NCI-H128 (cell line): ENCODE data around the gene GRM8.

Experiments
- DNase-seq: peaks from one replicate; lab custom pipeline; 2025; ENCODE audit not compliant: unreplicated experiment; lab: John Stamatoyannopoulos, UW

The GRM8 gene

DNA sequence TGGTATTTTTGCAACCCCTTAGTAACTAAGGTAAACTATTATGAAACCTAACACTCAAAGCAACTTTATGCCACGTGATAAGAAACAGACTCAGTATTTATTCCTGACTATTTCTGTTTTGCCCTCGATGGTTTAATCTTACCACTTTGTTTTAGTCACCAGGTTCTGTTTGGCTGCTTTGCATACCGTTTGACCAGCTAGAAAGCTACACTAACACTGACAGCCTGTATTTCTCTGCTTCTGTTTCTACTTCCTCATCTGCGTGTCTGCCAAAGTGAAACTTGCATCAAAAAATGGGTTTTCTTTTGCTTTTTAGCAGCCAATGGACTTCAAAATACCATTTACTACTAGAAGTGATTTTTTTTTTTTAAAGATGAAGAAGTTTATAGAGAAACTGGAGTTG is 802.5 kb downstream of the GRM8 start:
- no peak for DNase-seq

DNA sequence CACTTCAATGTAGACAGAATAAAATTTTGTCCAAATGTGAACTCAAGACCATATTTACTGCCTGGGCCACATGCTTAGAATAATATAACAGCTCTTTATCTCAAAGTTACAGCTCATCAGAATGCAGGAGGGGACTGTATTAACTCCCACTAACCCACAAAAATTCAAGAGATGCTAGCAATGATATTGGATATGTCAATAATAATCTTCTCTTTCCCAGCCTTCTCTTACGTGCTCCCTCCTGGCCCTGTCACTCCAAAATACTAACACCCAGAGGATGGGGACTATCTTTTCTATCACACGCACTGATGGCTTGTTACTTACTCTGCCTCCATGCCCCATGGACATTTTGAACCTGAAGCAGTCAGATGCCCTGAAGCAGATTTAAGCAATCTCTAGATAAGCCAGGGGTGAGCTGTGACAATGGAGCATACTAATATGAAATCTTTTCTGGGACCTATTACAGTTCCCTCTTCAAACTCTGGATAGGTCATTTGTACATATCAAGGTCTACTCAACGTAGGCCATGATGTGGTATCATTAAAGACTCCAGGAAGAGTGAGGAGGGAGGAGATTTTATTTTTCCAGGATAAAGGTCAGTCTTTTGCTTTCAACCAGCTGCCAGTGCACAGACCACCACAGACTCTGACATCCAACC is 803.0 kb downstream of the GRM8 start:
- no peak for DNase-seq

GRCh38 chr7:126447984-126448383 is 804.8 kb downstream of the GRM8 start:
- DNase-seq: no peak

GRCh38 chr7:126445991-126446390 is 806.8 kb downstream of the GRM8 start:
- DNase-seq: no peak

GRCh38 chr7:126443951-126444350 is 808.8 kb downstream of the GRM8 start:
- DNase-seq: no peak

DNA sequence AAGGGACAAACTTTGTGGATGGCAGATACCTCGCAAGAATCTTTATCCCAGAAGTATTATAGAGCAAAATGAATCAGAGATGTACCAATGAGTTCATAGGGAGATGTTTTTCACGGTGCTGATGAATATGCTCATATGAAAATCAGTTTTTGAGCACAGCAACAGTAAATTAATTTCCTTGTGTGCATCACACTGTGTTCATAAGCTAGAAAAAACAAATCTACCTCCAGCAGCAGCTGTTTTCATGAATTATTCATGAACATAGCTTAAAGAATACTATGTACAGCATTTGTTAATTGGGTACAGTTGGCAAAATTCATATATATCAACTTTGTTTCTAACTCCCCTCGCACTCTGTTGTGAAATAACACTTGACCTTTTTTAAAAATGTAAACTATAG is 809.8 kb downstream of the GRM8 start:
- no peak for DNase-seq

- DNase-seq: no peak
Observed at GRCh38 chr7:126441745-126442144, 811.0 kb downstream of the GRM8 start.

- DNase-seq: no peak
Observed at GRCh38 chr7:126440542-126440941, 812.2 kb downstream of the GRM8 start.

GRCh38 chr7:126436213-126436868 is 816.4 kb downstream of the GRM8 start:
- no peak for DNase-seq

GRCh38 chr7:126426652-126427051 is 826.1 kb downstream of the GRM8 start:
- DNase-seq: no peak

DNA sequence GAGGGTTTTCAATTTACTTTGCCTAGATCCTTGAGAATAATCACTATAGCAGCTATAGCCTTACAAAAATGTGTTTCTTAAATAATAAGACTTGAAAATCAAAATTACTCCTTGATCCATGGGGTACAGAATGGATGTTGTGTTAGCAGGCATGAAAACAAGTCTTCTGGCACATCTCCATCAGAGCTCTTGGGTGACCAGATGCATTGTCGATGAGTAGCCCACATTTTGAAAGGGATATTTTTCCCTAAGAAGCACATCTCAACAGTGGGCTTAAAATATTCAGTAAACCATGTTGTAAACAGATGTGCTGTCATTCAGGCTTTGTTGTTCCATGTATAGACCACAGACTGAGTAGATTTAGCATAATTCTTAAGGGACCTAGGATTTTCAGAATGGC is 827.8 kb downstream of the GRM8 start:
- no peak for DNase-seq

- DNase-seq: no peak
Observed at GRCh38 chr7:126419047-126419446, 833.7 kb downstream of the GRM8 start.

DNA sequence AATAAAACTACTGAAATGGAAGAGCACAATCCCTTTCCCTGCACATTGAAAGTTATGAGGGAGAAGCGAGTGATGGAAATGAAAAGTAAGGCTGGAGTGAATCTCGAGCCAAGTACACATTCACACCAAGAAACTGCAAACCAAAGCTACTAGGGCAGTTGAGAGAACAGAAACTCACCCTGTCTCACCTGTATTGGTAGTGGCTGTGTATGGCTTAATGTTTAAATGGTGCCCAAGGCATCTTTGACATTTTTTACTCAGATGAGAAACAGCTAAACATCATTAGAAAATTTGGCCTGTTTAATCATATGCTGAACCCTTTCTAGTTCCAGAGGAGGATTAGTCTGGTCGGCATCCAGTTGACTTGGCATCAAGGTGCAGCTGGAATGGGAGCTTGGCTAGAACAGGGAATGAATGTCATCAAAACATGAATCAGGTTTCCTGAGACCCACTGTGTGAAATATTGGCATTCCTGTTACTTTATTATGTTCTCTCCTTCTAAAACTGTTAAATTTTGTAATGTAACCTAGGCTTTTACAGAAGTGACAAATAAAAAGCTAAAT is 840.8 kb downstream of the GRM8 start:
- DNase-seq: no peak

DNA sequence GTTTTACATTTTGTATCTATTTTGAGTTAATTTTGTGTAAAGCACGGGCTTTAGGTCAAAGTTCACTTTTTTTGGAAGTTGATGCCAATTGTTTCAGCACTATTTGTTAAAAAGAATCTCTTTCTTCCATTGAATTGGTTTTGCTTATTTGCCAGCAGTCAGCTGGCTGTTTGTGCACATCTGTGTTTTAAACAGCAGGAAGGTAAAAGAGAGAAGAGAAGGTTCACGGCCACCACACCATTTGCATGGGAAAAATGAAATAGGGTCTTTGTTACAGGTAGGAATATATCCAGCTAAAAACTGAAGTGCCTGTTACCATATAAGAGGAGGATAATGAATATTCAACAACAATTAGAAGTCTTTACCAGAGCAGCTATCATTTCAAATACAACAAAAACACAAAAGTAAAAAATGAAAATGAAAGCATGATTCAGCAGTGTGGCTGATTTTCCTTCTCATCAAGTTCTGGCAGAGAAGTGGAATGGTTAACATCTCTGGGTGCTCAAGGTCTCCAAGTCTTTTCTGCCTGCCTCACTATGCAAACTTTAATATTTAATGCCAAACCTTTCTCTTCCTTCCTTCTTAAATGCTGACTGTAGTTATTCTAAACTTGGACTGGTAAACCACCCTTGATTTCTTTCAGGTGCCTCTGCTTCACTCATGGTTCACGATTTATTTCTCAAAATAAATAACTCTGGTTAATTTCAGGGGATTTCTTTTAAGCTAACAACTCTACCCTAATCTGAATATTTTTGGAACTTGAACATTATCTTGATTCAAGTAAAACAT is 841.5 kb downstream of the GRM8 start:
- DNase-seq: no peak

GRCh38 chr7:126403040-126403439 is 849.7 kb downstream of the GRM8 start:
- no peak for DNase-seq

- DNase-seq: no peak
Observed at GRCh38 chr7:126401918-126402317, 850.8 kb downstream of the GRM8 start.

DNA sequence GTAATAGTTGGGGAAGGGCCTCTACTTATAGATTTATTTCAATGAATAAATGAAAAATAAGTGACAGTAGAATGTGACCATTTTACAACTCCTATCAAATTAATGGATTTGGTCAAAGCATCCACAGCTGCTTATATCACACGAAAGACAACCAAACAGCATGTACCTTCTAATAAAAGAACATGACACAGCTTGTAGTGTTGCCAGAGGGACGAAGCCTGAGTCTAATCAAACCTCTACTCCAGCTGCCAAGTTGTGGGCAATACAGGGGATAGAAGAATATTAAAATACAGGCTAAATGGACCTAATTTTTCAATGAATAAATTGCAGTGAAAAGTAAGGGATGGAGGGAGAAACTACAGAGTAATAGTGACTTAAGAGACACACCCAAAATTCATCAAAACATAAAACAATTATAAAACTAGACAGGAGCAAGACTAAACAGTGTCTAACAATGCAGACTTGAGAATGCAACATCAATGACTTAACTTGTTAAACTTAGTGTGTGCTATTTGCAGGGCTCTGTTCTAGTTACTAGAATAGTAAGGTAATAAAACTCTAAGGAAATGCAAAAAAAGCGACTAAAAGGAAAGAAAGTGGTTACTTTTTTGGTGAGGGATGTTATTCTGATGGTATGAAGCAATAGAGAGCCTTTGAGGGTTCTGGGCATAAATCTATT is 853.8 kb downstream of the GRM8 start:
- DNase-seq: no peak

DNA sequence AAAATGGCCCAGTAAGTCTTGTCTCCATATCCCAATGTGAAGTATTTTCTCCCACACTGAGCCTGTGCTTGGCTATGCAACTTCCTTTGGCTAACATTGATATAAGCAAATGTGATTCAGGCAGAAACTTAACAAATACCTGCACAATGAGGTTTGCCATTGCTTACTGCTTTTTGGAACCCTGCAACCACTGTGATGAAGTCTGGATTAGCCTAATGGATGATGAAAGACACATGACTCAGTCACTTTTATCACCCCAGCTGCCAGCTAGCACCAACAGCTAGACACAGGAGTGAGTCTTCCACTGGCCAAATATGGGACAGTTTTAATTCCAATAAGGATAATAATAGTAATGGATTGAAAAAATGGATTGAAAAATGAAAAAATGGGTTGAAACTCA is 854.5 kb downstream of the GRM8 start:
- no peak for DNase-seq

DNA sequence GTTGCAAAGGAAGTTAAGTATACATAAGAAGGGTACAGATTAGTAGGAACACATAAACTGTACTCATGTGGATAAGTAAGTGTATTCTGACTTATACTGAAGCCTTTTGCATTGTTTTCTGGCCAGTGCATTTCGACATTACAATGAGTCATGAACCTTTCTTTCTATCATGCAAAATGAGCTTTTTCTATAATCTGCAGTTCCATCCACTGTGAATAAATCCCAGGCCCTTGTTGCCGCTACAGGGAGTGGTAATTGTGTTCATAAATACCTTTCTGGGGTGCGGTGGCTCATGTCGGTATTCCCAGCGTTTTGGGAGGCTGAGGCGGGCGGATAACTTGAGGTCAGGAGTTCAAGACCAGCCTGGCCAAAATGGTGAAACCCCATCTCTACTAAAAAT is 858.3 kb downstream of the GRM8 start:
- DNase-seq: no peak
